Hepatocyte (in vitro differentiated cells): ENCODE measurements around the gene BCAS3.

Experiments used
- EZH2 ChIP-seq: fragments of 200-600 bp; sonication (generic); IDR thresholded peaks from 2 replicates; pipeline ENCODE4 v1.6.1; 2016; ENCODE audit warnings: antibody characterized with exemption, mild to moderate bottlenecking, borderline replicate concordance
- EZH2phosphoT487 ChIP-seq: fragments of 200-600 bp; sonication (generic); IDR thresholded peaks from one replicate; pipeline ENCODE4 v1.6.1; 2018; ENCODE audit warnings: antibody characterized with exemption, mild to moderate bottlenecking, low read depth, moderate library complexity; ENCODE audit not compliant: unreplicated experiment, severe bottlenecking
- TF ChIP-seq, protein P1 (sequence below): fragments of 200-600 bp; sonication (generic); IDR thresholded peaks from 2 replicates; pipeline ENCODE4 v1.5.1; 2016; ENCODE audit warnings: antibody characterized with exemption, mild to moderate bottlenecking; ENCODE audit not compliant: poor library complexity

DNA sequence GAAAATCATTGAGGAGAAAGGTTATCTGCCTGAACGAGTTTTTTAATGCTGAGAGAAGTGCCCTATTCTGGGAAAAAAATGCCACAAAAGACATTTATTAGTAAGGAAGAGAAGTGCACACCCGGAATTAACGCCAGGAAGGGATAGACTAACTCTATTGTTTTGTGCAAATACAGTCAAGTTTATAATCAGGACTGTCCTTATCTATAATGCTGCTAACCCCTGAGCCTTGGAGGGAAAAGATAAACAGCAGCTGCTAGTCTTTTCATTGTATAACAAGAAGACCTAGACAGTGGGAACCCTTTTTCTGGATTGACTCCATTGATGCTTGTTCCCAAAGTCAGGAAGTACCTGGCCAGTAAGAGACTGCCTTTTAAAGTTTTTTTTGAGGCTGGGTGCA, 26.5 kb downstream of the BCAS3 start:
- TF ChIP-seq, protein P1, sequence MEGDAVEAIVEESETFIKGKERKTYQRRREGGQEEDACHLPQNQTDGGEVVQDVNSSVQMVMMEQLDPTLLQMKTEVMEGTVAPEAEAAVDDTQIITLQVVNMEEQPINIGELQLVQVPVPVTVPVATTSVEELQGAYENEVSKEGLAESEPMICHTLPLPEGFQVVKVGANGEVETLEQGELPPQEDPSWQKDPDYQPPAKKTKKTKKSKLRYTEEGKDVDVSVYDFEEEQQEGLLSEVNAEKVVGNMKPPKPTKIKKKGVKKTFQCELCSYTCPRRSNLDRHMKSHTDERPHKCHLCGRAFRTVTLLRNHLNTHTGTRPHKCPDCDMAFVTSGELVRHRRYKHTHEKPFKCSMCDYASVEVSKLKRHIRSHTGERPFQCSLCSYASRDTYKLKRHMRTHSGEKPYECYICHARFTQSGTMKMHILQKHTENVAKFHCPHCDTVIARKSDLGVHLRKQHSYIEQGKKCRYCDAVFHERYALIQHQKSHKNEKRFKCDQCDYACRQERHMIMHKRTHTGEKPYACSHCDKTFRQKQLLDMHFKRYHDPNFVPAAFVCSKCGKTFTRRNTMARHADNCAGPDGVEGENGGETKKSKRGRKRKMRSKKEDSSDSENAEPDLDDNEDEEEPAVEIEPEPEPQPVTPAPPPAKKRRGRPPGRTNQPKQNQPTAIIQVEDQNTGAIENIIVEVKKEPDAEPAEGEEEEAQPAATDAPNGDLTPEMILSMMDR, result no peak
- TF ChIP-seq EZH2, result no peak
- no peak for TF ChIP-seq EZH2phosphoT487
